Tongue (tissue), 2 donors: ENCODE results near the gene PRR15L. TPM values are rescaled to one million over a fixed set of nuclear protein-coding genes. Genes with fewer than 3 reads are reported as not detected.
"Not testable (repeated sequence)": the region's sequence is repeated elsewhere in the genome, so short reads cannot be mapped to it uniquely, and the experiment has no call there.

Experiments used
- DNase-seq: peaks from one replicate; pipeline ENCODE4 v3.0.0-alpha.2; 2015
- total RNA-seq: library from RNA; depleted of rRNA; stranded (reverse); fragments of >200 nt; gene quantifications from one replicate; pipeline ENCODE4 v1.2.3, GENCODE V29; 2014

The PRR15L gene, protein sequence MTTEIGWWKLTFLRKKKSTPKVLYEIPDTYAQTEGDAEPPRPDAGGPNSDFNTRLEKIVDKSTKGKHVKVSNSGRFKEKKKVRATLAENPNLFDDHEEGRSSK
- 4.9 TPM for total RNA-seq

GRCh38 chr17:47957591-47958490 lies at the start of gene PRR15L:
Gene PRR15L (minus strand): TSS chr17:47957883. CDS start chr17:47953234, 4,649 bp downstream.
- peak; percentile 16 for DNase-seq

DNA sequence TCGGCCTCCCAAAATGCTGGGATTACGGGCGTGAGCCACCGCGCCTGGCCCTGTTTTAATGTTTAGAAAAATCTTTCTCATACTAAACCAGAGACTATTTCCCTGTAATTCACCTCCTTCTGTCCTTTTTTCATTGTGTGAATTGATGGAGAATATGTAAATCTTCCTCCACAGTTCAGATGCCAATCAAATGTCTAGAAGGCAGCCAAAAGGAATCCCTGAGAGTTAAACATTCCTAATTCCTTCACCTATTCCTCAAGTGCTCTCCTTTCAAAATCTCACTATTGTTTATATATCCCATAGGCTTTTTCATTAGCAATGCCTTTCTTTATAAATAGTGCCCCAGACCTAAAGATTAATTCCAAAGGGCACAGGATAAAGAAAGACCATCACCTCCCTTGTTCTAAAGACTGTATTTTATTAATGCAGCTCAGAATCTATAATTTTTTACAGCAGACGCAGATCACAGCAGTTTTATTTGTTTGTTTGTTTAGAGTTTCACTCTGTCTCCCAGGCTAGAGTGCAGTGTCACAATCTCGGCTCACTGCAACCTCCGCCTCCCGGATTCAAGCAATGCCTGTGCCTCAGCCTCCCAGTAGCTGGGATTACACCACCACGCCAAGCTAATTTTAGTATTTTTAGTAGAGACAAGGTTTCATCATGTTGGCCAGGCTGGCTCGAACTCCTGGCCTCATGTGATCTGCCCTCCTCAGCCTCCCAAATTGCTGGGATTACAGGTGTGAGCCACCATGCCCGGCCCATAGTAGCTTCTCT lies 49.4 kb upstream of the PRR15L start:
- no peak for DNase-seq

- DNase-seq: no peak
Observed at GRCh38 chr17:48004983-48005382, 47.3 kb upstream of the PRR15L start.

DNA sequence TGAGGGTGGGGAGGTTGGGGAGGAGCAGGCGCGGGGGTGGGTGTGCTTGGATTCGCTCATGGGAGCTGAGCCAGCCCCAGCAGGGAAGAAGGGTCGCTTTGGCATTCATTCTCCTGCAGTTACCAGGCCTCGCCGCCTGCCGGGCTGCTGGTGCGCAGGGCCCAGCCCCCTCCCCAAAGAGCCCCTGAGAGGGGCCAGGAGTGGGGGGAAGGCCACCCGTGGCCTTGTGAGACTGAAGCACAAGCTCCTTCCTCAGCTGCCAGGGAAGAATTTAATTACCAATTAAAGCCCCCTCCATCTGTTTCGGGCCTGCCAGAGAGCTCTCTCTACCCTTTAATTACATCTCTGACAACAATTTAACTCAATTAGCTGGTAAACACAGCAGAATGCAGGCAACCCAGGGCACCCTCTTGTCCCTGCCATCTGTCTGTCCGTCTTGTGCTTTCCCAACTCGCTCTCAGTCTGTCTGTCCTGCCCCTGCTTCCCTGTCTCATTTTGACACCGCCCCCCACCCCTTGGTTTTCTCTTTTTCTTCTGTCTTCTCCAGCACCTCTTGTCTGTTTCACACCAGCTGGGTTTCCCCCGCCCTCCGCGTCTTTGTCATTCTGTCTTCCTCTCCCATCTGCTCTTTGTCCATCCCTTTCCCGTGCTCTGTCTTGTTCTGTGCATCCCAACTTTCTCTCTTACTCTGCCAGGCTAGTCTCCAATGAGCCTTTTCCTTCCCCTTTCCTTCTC lies 45.9 kb upstream of the PRR15L start:
- peak; percentile 59 for DNase-seq

DNA sequence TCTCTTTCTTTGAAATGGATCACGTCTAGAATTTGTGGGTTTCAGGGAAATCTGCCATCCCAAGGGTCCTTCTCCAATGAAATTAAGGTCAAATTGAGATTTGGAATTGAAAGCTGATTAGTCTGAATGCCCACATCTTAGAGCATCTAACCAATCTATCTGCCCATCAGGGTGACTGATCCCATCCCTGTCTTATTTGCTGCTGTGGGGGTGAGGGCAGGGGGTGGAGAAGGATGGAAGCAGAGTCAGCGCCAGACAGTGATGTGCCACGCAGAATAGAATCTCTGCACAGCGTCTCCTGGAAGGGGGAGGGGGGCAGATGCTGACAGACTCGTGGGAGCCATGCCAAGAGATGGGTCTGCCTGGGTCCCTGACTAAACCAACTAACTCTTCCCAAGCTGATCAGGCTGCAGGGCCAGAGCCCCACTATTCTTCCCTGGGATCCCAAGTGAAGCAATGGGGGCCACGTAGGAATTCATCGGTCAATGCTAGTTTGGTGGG lies 45.3 kb upstream of the PRR15L start:
- DNase-seq: peak; percentile 45

- peak; percentile 56 for DNase-seq
Observed at GRCh38 chr17:48002266-48002915, 44.7 kb upstream of the PRR15L start.

GRCh38 chr17:48001657-48002056 lies 44.0 kb upstream of the PRR15L start:
- not testable (repeated sequence) for DNase-seq

GRCh38 chr17:48001197-48001596 lies 43.5 kb upstream of the PRR15L start:
- no peak for DNase-seq

- no peak for DNase-seq
Observed at GRCh38 chr17:47999582-47999981, 41.9 kb upstream of the PRR15L start.

GRCh38 chr17:47998044-47998443 lies 40.4 kb upstream of the PRR15L start:
- DNase-seq: no peak

- DNase-seq: no peak
Observed at GRCh38 chr17:47997586-47997985, 39.9 kb upstream of the PRR15L start.

- DNase-seq: no peak
Observed at GRCh38 chr17:47996201-47996600, 38.5 kb upstream of the PRR15L start.

DNA sequence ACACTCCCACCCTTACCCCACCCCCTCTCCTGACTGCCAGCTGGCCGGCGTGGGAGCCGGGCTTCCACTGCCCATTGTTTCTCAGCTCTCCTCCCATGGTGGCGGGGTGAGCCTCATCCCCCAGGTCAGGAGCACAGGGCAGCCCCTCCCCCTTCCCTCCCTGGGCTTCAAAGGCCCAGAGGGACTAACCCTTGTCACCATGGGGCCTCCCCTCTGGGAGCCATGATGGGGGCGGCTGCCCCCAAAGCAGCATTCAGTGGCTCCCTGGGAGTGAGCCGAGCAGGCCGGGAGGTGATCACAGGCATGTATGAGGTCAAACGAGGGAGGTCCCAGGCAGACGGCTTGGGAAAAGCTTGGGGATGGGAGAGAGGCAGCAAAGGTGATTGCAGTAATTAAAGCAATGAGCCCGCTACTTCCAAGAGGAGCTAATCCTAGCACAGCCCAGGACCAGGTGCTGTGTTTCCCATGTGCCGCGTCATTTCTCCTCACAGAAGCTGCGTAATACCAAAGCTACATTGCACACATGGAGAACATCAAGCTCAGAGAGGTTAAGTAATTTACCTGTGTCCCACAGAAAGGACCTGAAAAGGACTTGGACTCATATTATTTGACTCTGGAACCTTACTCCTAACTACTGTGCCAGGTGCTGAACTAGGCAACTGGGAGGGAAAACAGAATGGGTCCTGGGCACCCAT lies 37.7 kb upstream of the PRR15L start:
- DNase-seq: no peak

GRCh38 chr17:47994724-47995123 lies 37.0 kb upstream of the PRR15L start:
- no peak for DNase-seq

DNA sequence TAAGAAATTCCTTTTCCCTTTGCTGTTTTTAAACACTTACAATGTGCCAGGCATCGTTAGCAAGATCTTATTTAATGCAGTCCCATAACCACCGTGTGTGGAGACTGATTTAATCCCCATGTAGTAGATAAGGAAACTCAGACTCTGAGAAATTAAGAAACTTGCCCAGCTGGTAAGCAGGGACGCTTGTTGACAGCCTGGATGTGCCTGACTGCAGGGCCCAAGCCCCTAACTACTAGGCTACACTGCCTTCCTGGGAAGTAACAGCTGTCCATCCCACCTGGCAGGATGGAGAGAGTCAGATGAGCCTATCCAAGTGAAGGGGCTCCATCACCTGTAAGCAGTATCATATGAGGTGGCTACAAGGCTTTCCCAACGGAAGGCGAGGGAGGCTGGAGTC lies 36.3 kb upstream of the PRR15L start:
- no peak for DNase-seq

DNA sequence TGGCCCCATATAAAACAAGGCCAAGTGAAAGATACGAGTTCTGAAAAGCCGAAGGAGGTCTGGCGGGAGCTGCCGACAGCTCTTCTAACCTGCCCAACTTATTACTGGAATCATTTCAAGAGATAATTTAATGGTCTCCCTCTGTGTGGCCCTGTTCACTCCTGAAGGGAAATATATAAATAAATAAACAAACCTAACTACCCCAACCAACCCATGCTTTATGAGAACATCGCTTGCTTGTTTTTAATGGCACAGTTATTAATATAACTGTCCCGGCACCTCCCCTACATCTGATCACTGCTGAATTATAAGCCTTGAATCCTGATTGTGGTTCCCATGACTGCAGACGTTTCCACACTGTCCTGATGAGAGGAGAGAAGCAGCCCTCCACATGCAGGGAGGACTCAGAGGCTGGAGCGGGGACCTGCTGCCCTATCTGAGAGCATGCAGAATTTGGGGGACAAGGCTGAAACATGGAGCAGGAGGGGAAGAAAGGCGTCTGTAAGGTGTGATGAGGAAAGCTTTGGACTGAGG lies 35.4 kb upstream of the PRR15L start:
- no peak for DNase-seq

DNA sequence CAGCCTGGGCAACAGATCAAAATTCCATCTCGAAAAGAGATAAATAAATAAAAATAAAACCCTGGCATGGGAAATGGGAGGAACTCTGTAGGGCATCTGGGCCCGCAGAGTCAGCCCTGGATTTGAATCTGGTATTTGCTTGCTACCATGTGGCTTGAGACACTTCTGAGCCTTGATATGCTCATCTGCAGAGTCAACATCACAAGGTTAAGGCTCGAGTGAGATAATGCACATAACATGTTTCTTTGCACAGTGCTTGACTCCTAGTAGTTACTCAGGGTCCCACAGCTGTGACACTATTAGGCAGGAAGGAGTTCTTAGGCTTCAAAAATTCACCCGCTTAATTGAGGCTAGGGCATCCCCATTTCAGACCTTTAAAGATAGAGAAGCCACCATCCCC lies 34.5 kb upstream of the PRR15L start:
- DNase-seq: no peak

GRCh38 chr17:47990962-47991731 lies 33.5 kb upstream of the PRR15L start:
- DNase-seq: peak; percentile 38

- no peak for DNase-seq
Observed at GRCh38 chr17:47989700-47990099, 32.0 kb upstream of the PRR15L start.

DNA sequence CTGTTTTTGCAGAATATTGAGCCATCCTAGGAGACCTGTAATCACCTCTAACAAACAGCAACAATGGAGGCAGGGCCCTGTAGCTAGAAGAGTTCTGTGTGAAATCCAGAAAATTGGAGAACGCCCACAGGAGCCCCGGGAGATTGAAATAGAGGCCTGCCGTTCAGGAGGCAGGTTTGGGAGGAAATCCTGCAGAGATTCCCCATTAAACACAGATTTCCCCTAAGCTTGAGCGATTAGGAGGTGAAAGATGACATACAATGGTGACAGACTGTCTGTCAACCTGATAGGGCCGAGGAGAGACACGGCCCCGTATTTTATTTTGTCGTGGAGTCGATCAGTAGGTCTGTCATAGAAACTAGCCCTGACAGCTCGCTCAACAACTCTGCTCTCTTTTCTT lies 31.5 kb upstream of the PRR15L start:
- no peak for DNase-seq
